Trophoblast cell (in vitro differentiated cells and primary cell): ENCODE results near the gene NRXN2.
A peak's percentile ranks its signal among the peaks of the same experiment; 100 is the strongest.

ENCODE experiments used
- DNase-seq, 2 donors: peaks; one replicate each; pipeline ENCODE4 v3.0.0-alpha.2; 2016
- H2AFZ ChIP-seq: 2 replicates; pipeline ENCODE4 v1.6.1; 2013; ENCODE audit warnings: low read length, moderate library complexity, mild to moderate bottlenecking; ENCODE audit not compliant: insufficient read depth, poor library complexity
- H2AK5ac ChIP-seq: 2 replicates; pipeline ENCODE4 v1.6.1; 2013; ENCODE audit warnings: mild to moderate bottlenecking, low read length
- H2BK120ac ChIP-seq: 2 replicates; pipeline ENCODE4 v1.6.1; 2013; ENCODE audit warnings: low read length, mild to moderate bottlenecking, moderate library complexity; ENCODE audit not compliant: insufficient read depth, poor library complexity
- H2BK12ac ChIP-seq: 2 replicates; pipeline ENCODE4 v1.6.1; 2013; ENCODE audit warnings: mild to moderate bottlenecking, low read length, moderate library complexity
- H2BK5ac ChIP-seq: 2 replicates; pipeline ENCODE4 v1.6.1; 2013; ENCODE audit warnings: low read length, low read depth, moderate library complexity, mild to moderate bottlenecking; ENCODE audit not compliant: poor library complexity
- H3K14ac ChIP-seq: 2 replicates; pipeline ENCODE4 v1.6.1; 2013; ENCODE audit warnings: mild to moderate bottlenecking, low read length
- H3K18ac ChIP-seq: 2 replicates; pipeline ENCODE4 v1.6.1; 2013; ENCODE audit warnings: mild to moderate bottlenecking, low read length
- H3K23ac ChIP-seq: 2 replicates; pipeline ENCODE4 v1.6.1; 2013; ENCODE audit warnings: low read length
- H3K27ac ChIP-seq: 2 replicates; pipeline ENCODE4 v1.5.1; 2013; ENCODE audit warnings: low read depth, mild to moderate bottlenecking, inconsistent platforms, low read length, moderate library complexity
- H3K27me3 ChIP-seq: 2 replicates; pipeline ENCODE4 v1.6.1; 2013; ENCODE audit warnings: inconsistent platforms, mild to moderate bottlenecking, low read length, moderate library complexity; ENCODE audit not compliant: insufficient read depth
- H3K36me3 ChIP-seq, 2 experiments: 1 replicate in 1 of 2; 2 replicates in 1 of 2; pipeline ENCODE4 v1.6.1; 2013; ENCODE audit warnings: low read length in 2 of 2, mild to moderate bottlenecking in 2 of 2, moderate library complexity in 1 of 2; ENCODE audit not compliant: insufficient read depth in 2 of 2, control insufficient read depth in 1 of 2
- H3K4ac ChIP-seq: 2 replicates; pipeline ENCODE4 v1.6.1; 2013; ENCODE audit warnings: low read depth, mild to moderate bottlenecking, low read length, moderate library complexity
- H3K4me1 ChIP-seq, 2 experiments: 1 replicate in 1 of 2; 2 replicates in 1 of 2; pipeline ENCODE4 v1.6.1; 2013; ENCODE audit warnings: low read length in 2 of 2, mild to moderate bottlenecking in 2 of 2, moderate library complexity in 1 of 2; ENCODE audit not compliant: insufficient read depth in 2 of 2, control insufficient read depth in 1 of 2
- H3K4me2 ChIP-seq: 2 replicates; pipeline ENCODE4 v1.6.1; 2013; ENCODE audit warnings: inconsistent platforms, mild to moderate bottlenecking, low read length, moderate library complexity
- H3K4me3 ChIP-seq: 2 replicates; pipeline ENCODE4 v1.5.1; 2013; ENCODE audit warnings: mild to moderate bottlenecking, low read depth, low read length, inconsistent platforms
- H3K79me1 ChIP-seq: one replicate; pipeline ENCODE4 v1.6.1; 2013; ENCODE audit warnings: low read length
- H3K79me2 ChIP-seq: 2 replicates; pipeline ENCODE4 v1.6.1; 2013; ENCODE audit warnings: low read length, mild to moderate bottlenecking; ENCODE audit not compliant: control insufficient read depth, insufficient read depth, poor library complexity
- H3K9ac ChIP-seq: 2 replicates; pipeline ENCODE4 v1.6.1; 2013; ENCODE audit warnings: mild to moderate bottlenecking, low read length
- H3K9me3 ChIP-seq: 2 replicates; pipeline ENCODE4 v1.6.1; 2013; ENCODE audit warnings: low read depth, mild to moderate bottlenecking, control low read depth, inconsistent platforms, low read length; ENCODE audit not compliant: insufficient read depth
- H4K12ac ChIP-seq: 2 replicates; pipeline ENCODE4 v1.6.1; 2013; ENCODE audit warnings: low read depth, mild to moderate bottlenecking, low read length, moderate library complexity
- H4K8ac ChIP-seq: 2 replicates; pipeline ENCODE4 v1.6.1; 2013; ENCODE audit warnings: low read depth, mild to moderate bottlenecking, low read length, moderate library complexity
- H4K91ac ChIP-seq: one replicate; pipeline ENCODE4 v1.6.1; 2013; ENCODE audit warnings: low read depth, mild to moderate bottlenecking, low read length, moderate library complexity
- WGBS: extraction: QIAGEN DNeasy Blood & Tissue Kit; methylation state at CpG from one replicate; pipeline ENCODE4 v1.1.7; 2013; ENCODE audit warnings: missing lambda C conversion rate; ENCODE audit not compliant: insufficient read length, insufficient coverage; ENCODE audit errors: extremely low coverage; 5-methylcytosine and 5-hydroxymethylcytosine counted together

NRXN2 gene

DNA sequence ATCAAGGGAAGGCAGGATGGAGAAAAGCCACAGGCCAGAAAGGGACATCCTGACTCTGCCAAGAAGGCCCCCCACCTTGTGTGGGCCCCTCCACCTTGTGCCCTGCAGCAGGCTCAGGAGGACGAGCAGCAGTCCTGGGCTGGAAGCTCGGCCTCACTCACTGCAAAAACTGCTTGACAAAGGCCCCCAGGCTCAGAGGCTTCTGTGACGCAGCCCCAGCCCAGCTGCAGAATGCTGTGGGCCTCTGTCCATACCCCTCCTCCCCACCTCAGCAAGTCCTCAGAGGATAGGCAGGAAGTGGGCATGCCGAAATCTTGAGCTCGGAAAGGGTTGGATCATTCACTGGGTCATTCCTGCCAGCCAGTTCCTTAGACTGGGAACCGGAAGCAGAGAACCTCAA lies 61.9 kb downstream of the NRXN2 start:
- DNase-seq: peak; percentile 70 to 76
- Histone ChIP-seq H3K9me3 (peaks cover 3% of the 10 kb centered on the region), H3K36me3 (no peaks in the 10 kb centered on the region), H4K91ac (no peak overlapping the region), H2BK12ac (no peak overlapping the region), H3K27ac (no peak overlapping the region), H2BK120ac (no peak overlapping the region), H3K14ac (no peak overlapping the region), H3K79me2 (no peaks in the 10 kb centered on the region), H4K8ac (no peak overlapping the region), H3K79me1 (no peaks in the 10 kb centered on the region), H3K4me3 (no peak overlapping the region), H2AFZ (no peak overlapping the region), H3K27me3 (no peaks in the 10 kb centered on the region), H3K23ac (no peak overlapping the region), H3K4me1 (peaks cover 5 to 10% of the 10 kb centered on the region in 2 experiments), H2AK5ac (no peak overlapping the region), H4K12ac (no peak overlapping the region), H3K18ac (no peak overlapping the region), H3K9ac (no peak overlapping the region), H3K4me2 (no peak overlapping the region), H3K4ac (no peak overlapping the region), H2BK5ac (no peak overlapping the region)
- WGBS: no CpG with 5 or more reads among the region's 6 CpGs

GRCh38 chr11:64660706-64661105 lies 62.3 kb downstream of the NRXN2 start:
- DNase-seq: no peak
- Histone ChIP-seq H4K91ac (no peak overlapping the region), H4K8ac (no peak overlapping the region), H2BK12ac (no peak overlapping the region), H3K27ac (no peak overlapping the region), H2AFZ (no peak overlapping the region), H3K27me3 (no peaks in the 10 kb centered on the region), H3K14ac (no peak overlapping the region), H3K36me3 (no peaks in the 10 kb centered on the region), H3K18ac (no peak overlapping the region), H4K12ac (no peak overlapping the region), H3K4ac (no peak overlapping the region), H2BK120ac (no peak overlapping the region), H2BK5ac (no peak overlapping the region), H3K4me3 (no peak overlapping the region), H3K4me2 (no peak overlapping the region), H3K79me1 (no peaks in the 10 kb centered on the region), H3K4me1 (peaks cover 5 to 10% of the 10 kb centered on the region in 2 experiments), H3K79me2 (no peaks in the 10 kb centered on the region), H3K9ac (no peak overlapping the region), H3K9me3 (peaks cover 3% of the 10 kb centered on the region), H2AK5ac (no peak overlapping the region), H3K23ac (no peak overlapping the region)
- WGBS: no CpG with 5 or more reads among the region's 19 CpGs

GRCh38 chr11:64660205-64660604 lies 62.8 kb downstream of the NRXN2 start:
- Histone ChIP-seq H2BK120ac (no peak overlapping the region), H3K18ac (no peak overlapping the region), H3K36me3 (no peaks in the 10 kb centered on the region), H4K91ac (no peak overlapping the region), H2BK5ac (no peak overlapping the region), H3K79me1 (no peaks in the 10 kb centered on the region), H3K4me2 (no peak overlapping the region), H3K27ac (no peak overlapping the region), H3K4me1 (peaks cover 5 to 10% of the 10 kb centered on the region in 2 experiments), H2AFZ (no peak overlapping the region), H2AK5ac (no peak overlapping the region), H2BK12ac (no peak overlapping the region), H3K9ac (no peak overlapping the region), H3K79me2 (no peaks in the 10 kb centered on the region), H3K27me3 (no peaks in the 10 kb centered on the region), H4K12ac (no peak overlapping the region), H3K4ac (no peak overlapping the region), H3K4me3 (no peak overlapping the region), H3K14ac (no peak overlapping the region), H4K8ac (no peak overlapping the region), H3K9me3 (peaks cover 3% of the 10 kb centered on the region), H3K23ac (no peak overlapping the region)
- no peak for DNase-seq
- WGBS: no CpG with 5 or more reads among the region's 10 CpGs

GRCh38 chr11:64659417-64660144 lies 63.4 kb downstream of the NRXN2 start:
- Histone ChIP-seq H3K79me2 (no peaks in the 10 kb centered on the region), H3K36me3 (no peaks in the 10 kb centered on the region), H4K12ac (no peak overlapping the region), H4K91ac (no peak overlapping the region), H3K27me3 (no peaks in the 10 kb centered on the region), H2BK5ac (no peak overlapping the region), H4K8ac (no peak overlapping the region), H3K4me3 (no peak overlapping the region), H3K27ac (no peak overlapping the region), H3K9ac (no peak overlapping the region), H3K18ac (no peak overlapping the region), H2AK5ac (no peak overlapping the region), H2AFZ (no peak overlapping the region), H3K23ac (no peak overlapping the region), H2BK120ac (no peak overlapping the region), H3K4me2 (no peak overlapping the region), H3K4ac (no peak overlapping the region), H3K79me1 (no peaks in the 10 kb centered on the region), H3K4me1 (peaks cover 5 to 10% of the 10 kb centered on the region in 2 experiments), H3K9me3 (peaks cover 3% of the 10 kb centered on the region), H3K14ac (no peak overlapping the region), H2BK12ac (no peak overlapping the region)
- DNase-seq: peak; percentile 84 to 91
- no CpG with 5 or more reads among the region's 9 CpGs for WGBS
